Mucosa of descending colon (tissue), 3 donors: ENCODE data around the gene MYH9. TPM values are rescaled to one million over a fixed set of nuclear protein-coding genes. Genes with fewer than 3 reads are reported as not detected.
A peak's percentile ranks its signal among the peaks of the same experiment; 100 is the strongest.

Experiments
- ATAC-seq: fragments of 200-7000 bp; cut with Tn5 transposase; one replicate; pipeline ENCODE4 v1.9.1; 2020; ENCODE audit warnings: mild to moderate bottlenecking, moderate library complexity
- DNase-seq, 3 donors: peaks; one replicate each; pipeline ENCODE4 v3.0.0-alpha.2; 2020
- H3K36me3 ChIP-seq: fragments of 200-600 bp; one replicate; pipeline ENCODE4 v1.8.0; 2021; ENCODE audit warnings: low read depth, mild to moderate bottlenecking
- H3K4me1 ChIP-seq: fragments of 200-600 bp; one replicate; pipeline ENCODE4 v1.8.0; 2021; ENCODE audit warnings: low read depth, mild to moderate bottlenecking
- H3K4me3 ChIP-seq: fragments of 200-600 bp; one replicate; pipeline ENCODE4 v1.8.0; 2021; ENCODE audit warnings: mild to moderate bottlenecking
- H3K9me3 ChIP-seq: fragments of 200-600 bp; one replicate; pipeline ENCODE4 v1.8.0; 2021; ENCODE audit warnings: mild to moderate bottlenecking
- intact Hi-C, 2 donors: fragments of 100-400 bp; cut with DNase I in 1 of 2; cut with micrococcal nuclease in 1 of 2; formaldehyde crosslinking; loops; one replicate each; pipeline versions ENCODE4 v1.11.0 to v1.11.1; 2022; cut with DNase I, micrococcal nuclease
- total RNA-seq, 3 donors: library from RNA; stranded (reverse); fragmentation: NEBNext Ultra II Directional in 2 of 3; extraction: Animal tissue kit (Norgen Biotek cat#: 25700) in 2 of 3; gene quantifications; one replicate each; pipeline versions ENCODE4 v1.2.1 to v1.2.4, GENCODE V29; 2021 to 2023
- TF ChIP-seq, protein P1 (sequence below): fragments of 200-600 bp; IDR thresholded peaks from one replicate; pipeline ENCODE4 v1.8.0; 2022; ENCODE audit warnings: antibody characterized with exemption, mild to moderate bottlenecking
- donor health status: DM: no; HTN: no; CAD: no; lungs with moderate emphysema.
- donor health status: DM: no; HTN: no; CAD: no.
- donor health status: DM: no; HTN: yes; CAD: no.

MYH9 gene
- total RNA-seq, 3 donors from 2014 or later = 501 to 831 (median 599) TPM

DNA sequence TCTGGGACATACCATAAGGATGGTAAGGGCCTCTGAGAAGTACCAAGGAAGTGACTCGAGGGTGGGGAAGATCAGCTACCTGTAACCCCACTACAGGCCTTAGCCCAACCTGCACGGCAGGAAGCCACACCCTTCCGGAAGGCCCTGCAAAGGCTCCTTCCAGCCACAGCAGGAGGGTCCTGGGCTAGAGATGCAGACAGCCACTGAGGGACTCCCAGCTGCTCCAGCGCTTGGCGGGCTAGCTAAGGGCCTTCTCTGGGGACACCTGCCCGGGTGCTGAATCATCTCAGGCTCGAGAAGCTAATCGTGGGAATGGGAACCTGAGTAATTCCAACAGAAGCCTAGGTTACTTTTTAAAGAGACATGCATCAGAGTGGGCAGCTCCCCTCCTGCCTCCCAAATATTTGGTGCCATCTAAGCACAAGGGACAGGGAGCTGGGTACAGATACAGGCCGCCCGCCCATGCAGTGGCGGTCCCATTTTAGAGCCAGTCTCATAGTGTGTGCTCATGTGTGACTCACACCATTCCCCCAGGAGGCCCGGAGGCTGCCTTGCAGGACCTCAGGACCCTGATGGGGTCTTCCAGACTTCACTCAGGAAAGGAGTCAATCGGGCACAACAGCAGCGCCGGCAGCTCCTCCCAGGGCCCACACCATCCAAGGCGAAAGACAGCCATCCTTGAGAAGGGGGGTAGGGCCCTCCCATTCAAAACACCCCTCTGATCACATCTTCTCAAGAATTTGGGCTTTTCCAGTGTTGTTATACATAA, 8.0 kb downstream of the MYH9 start:
- ATAC-seq = peak; percentile 51
- H3K9me3 ChIP-seq = no peaks in the 10 kb centered on the region
- intact Hi-C loops = loop anchor here (10.0 kb wide), 3 partner anchors 55 to 95 kb away; no protein-coding TSS in a partner anchor
- no peaks in the 10 kb centered on the region for H3K36me3 ChIP-seq
- TF ChIP-seq, protein P1, sequence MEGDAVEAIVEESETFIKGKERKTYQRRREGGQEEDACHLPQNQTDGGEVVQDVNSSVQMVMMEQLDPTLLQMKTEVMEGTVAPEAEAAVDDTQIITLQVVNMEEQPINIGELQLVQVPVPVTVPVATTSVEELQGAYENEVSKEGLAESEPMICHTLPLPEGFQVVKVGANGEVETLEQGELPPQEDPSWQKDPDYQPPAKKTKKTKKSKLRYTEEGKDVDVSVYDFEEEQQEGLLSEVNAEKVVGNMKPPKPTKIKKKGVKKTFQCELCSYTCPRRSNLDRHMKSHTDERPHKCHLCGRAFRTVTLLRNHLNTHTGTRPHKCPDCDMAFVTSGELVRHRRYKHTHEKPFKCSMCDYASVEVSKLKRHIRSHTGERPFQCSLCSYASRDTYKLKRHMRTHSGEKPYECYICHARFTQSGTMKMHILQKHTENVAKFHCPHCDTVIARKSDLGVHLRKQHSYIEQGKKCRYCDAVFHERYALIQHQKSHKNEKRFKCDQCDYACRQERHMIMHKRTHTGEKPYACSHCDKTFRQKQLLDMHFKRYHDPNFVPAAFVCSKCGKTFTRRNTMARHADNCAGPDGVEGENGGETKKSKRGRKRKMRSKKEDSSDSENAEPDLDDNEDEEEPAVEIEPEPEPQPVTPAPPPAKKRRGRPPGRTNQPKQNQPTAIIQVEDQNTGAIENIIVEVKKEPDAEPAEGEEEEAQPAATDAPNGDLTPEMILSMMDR = no peak
- no peak overlapping the region for H3K4me3 ChIP-seq
- DNase-seq = peak in 1 of 3 donors; percentile 81
- peaks cover 73% of the 10 kb centered on the region for H3K4me1 ChIP-seq

DNA sequence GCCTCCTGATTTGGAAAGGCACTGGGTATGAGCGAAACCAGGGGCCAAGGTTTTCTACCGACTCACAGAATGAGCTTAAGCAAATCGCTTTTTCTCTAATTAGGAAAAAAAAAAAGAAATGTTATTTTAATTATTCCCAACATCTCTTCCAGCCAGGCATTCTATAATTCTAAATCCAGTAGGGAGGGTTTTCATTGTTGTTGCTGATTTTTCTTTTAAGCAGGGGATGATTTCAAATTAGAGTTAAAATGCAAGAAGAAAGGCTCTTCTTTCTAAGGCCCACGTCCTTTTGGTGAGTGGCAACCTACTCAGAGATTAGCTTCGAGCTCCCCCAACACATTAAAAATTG, 8.9 kb downstream of the MYH9 start:
- TF ChIP-seq, protein P1 = no peak
- DNase-seq = no peak
- no peak overlapping the region for H3K4me3 ChIP-seq
- H3K36me3 ChIP-seq = no peaks in the 10 kb centered on the region
- no peak for ATAC-seq
- H3K9me3 ChIP-seq = no peaks in the 10 kb centered on the region
- H3K4me1 ChIP-seq = peaks cover 73% of the 10 kb centered on the region
- intact Hi-C loops = no loop called here

DNA sequence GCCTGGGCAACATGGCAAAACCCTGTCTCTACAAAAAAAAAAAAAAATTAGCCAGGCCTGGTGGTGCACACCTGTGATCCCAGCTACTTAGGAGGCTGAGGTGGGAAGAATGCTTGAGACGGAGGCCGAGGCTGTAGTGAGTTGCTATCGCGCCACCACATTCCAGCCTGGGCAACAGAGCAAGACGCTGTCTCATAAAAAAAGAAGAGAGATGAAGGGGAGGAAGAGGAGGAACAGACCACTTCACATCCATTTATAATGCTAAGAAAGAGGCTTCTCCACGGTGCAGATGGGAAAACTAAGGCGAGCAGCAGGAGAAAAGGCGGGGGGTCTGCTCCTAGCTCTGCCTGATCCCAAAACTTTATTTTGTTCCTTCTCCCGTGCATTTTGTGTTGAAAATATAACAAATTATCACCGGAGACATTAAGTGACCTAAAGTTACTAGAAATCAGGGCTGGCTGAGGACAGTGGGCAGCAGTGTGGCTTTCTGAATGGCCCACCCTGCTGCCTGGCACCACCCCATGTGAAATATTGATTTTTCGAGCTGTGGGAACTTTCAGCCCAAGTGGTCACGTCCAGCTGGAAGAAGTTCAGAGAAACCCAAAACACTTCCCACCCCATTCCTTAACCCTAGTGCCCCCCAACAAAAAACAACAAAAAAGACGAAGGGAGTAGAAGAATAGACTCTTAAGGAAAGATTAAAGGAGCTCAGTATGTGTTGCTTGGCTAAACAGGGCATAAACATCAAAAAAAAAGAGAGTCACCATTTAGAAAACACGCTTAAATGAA, 9.5 kb downstream of the MYH9 start:
- no peaks in the 10 kb centered on the region for H3K36me3 ChIP-seq
- TF ChIP-seq, protein P1 = no peak
- no peak overlapping the region for H3K4me3 ChIP-seq
- no peak for ATAC-seq
- intact Hi-C loops = no loop called here
- peaks cover 76% of the 10 kb centered on the region for H3K4me1 ChIP-seq
- no peaks in the 10 kb centered on the region for H3K9me3 ChIP-seq
- no peak for DNase-seq

DNA sequence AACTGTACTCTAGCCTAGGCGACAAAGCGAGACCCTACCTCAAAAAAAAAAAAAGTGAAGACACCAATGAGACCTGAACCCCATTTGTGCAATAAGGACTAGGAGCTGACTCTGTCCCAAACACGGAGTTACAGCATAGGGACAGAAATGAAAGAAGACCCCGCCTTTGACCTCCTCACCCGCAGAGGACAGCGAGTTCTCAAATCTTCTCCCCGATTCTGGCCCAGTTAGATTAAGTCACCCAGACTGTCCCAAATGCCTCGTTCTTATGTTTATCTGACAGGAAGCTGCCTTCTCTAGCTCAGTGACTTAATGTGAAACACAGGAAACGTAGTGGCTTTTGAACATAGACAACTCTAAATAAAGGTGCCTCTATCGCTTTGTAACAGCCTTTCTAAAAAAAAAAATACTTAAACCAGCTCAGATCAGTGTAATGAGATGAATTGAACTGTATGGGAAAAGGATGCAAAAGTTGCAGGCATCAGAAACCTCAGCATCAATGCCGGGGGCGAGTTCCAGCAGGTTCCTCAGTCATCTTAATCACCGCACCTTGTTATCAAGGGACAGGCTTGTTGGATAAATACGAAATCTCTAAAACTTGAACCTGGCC, 10.6 kb downstream of the MYH9 start:
- Histone ChIP-seq H3K4me3 (no peak overlapping the region), H3K36me3 (no peaks in the 10 kb centered on the region), H3K4me1 (peaks cover 80% of the 10 kb centered on the region), H3K9me3 (no peaks in the 10 kb centered on the region)
- TF ChIP-seq, protein P1 = no peak
- intact Hi-C loops = no loop called here
- peak; percentile 53 for ATAC-seq
- DNase-seq = no peak

DNA sequence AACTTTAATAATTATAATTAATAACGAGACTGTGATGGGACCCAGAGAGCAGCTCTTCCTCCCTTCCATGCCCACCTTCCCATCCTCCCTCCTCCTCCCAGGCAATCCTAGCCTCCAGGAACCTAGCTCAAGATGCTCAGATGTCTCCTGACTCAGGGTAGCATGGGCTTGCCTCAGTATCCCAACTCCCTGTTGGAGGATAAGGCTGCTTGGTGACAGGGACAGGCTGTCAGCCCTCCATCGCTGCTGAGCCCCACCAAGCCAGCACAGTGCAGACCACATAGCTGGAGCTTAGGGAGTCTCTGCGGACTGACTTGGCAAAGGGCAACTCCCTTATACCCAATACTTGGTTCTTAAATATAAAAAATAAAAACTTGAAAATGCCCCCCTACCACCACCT, 11.5 kb downstream of the MYH9 start:
- H3K9me3 ChIP-seq = no peaks in the 10 kb centered on the region
- no peak overlapping the region for H3K4me3 ChIP-seq
- DNase-seq (no peak), ATAC-seq (no peak)
- H3K36me3 ChIP-seq = no peaks in the 10 kb centered on the region
- peaks cover 84% of the 10 kb centered on the region for H3K4me1 ChIP-seq
- TF ChIP-seq, protein P1 = no peak
- intact Hi-C loops = no loop called here
